WERI-Rb-1 (cell line): ENCODE measurements around the gene SYNDIG1.

Experiments used
- DNase-seq: peaks from one replicate; pipeline ENCODE4 v3.0.0-alpha.2; 2020
- H3K27ac ChIP-seq: fragments of 250-450 bp; sonication (Bioruptor Pico); 2 replicates; pipeline ENCODE4 v1.5.1; 2020; ENCODE audit warnings: mild to moderate bottlenecking, moderate library complexity
- H3K27me3 ChIP-seq: fragments of 250-450 bp; sonication (Bioruptor Pico); 2 replicates; pipeline ENCODE4 v1.5.1; 2021; ENCODE audit warnings: mild to moderate bottlenecking, low read depth, moderate library complexity; ENCODE audit not compliant: insufficient read depth, severe bottlenecking
- H3K36me3 ChIP-seq: fragments of 250-450 bp; sonication (Bioruptor Pico); 2 replicates; pipeline ENCODE4 v1.5.1; 2020; ENCODE audit warnings: mild to moderate bottlenecking, moderate library complexity
- H3K4me3 ChIP-seq: 2 replicates; pipeline ENCODE4 v1.5.1; 2011; ENCODE audit warnings: low read depth, mild to moderate bottlenecking, control low read depth, low read length
- H3K9me3 ChIP-seq: fragments of 250-450 bp; sonication (Bioruptor Pico); 2 replicates; pipeline ENCODE4 v1.5.1; 2021; ENCODE audit warnings: mild to moderate bottlenecking, moderate library complexity; ENCODE audit not compliant: severe bottlenecking
- TF ChIP-seq, protein P1 (sequence below): IDR thresholded peaks from 2 replicates; pipeline ENCODE4 v1.5.1; 2011; ENCODE audit warnings: low read depth, mild to moderate bottlenecking, control low read depth, inconsistent platforms, low read length

Gene SYNDIG1

DNA sequence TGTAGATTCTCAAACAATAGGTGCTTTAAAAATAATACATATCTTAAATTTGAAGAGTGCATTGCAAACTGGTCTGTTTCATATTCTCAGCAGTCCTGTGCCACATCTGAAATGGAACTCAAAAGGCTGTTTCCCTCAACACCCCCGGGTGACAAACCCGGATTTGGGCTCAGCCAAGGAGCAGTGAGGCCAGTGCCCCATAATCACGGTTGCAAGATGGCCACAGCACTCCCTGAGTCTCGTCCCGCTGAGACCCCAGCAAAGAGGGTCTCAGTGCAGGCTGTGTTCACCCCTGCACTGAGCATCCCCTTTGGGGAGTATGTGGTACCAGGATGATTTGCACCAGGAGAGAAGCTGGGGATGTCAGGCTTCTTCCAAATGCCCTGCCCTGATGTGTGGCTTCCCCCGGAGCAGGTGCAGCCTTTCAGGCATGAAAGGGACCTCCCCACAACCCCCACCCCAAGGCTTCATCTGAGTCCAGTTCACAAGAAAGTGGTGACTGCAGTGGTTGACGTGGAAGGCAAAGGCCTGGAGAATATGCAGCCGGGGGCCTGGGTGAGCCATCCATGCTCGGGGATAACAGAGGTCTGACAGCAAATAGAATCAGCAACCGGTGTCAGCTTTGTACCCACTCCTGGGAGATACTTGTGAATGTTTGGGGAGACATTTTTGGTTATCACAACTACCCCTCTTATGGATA lies 202.9 kb downstream of the SYNDIG1 start:
- Histone ChIP-seq H3K36me3 (no peaks in the 10 kb centered on the region), H3K4me3 (no peak overlapping the region), H3K27me3 (no peaks in the 10 kb centered on the region), H3K9me3 (no peaks in the 10 kb centered on the region), H3K27ac (no peak overlapping the region)
- TF ChIP-seq, protein P1, sequence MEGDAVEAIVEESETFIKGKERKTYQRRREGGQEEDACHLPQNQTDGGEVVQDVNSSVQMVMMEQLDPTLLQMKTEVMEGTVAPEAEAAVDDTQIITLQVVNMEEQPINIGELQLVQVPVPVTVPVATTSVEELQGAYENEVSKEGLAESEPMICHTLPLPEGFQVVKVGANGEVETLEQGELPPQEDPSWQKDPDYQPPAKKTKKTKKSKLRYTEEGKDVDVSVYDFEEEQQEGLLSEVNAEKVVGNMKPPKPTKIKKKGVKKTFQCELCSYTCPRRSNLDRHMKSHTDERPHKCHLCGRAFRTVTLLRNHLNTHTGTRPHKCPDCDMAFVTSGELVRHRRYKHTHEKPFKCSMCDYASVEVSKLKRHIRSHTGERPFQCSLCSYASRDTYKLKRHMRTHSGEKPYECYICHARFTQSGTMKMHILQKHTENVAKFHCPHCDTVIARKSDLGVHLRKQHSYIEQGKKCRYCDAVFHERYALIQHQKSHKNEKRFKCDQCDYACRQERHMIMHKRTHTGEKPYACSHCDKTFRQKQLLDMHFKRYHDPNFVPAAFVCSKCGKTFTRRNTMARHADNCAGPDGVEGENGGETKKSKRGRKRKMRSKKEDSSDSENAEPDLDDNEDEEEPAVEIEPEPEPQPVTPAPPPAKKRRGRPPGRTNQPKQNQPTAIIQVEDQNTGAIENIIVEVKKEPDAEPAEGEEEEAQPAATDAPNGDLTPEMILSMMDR: no peak
- no peak for DNase-seq

DNA sequence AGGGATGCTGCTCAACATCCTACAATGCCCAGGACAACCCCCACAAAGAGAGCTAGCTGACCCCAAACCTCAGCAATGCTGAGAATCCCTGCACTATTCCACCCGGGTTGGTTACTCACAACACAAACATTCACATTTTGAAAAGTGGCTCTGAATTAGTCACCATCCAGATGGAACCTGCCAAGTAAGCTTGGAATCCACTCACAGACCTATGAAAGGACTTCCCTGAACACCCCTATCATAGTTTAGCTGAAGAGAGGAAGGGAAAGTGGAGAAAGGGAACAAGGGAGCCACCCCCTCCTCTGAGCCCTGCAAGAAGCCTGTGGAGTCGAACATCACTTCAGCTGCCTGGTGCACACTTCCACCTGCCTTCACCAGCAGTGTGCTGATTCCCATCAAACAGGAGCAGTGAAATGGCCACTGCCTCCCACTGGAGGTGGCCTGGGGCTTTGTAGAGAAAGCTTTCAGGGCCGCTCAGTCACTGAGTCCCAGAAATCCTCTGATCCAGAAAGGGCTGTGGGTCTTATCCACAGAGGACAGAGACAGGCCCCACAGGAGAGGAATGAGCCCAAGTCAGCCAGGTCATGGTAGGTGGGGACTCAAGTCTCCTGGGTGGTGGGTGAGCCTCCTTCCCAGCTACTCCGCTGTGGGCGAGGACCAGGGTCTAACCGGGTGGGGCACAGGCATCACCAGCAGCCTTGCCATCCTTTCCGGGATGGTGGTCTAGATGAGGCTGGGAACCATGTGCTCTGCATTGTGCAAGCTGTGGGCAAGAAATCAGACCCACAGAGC lies 203.7 kb downstream of the SYNDIG1 start:
- DNase-seq: no peak
- H3K4me3 ChIP-seq: no peak overlapping the region

DNA sequence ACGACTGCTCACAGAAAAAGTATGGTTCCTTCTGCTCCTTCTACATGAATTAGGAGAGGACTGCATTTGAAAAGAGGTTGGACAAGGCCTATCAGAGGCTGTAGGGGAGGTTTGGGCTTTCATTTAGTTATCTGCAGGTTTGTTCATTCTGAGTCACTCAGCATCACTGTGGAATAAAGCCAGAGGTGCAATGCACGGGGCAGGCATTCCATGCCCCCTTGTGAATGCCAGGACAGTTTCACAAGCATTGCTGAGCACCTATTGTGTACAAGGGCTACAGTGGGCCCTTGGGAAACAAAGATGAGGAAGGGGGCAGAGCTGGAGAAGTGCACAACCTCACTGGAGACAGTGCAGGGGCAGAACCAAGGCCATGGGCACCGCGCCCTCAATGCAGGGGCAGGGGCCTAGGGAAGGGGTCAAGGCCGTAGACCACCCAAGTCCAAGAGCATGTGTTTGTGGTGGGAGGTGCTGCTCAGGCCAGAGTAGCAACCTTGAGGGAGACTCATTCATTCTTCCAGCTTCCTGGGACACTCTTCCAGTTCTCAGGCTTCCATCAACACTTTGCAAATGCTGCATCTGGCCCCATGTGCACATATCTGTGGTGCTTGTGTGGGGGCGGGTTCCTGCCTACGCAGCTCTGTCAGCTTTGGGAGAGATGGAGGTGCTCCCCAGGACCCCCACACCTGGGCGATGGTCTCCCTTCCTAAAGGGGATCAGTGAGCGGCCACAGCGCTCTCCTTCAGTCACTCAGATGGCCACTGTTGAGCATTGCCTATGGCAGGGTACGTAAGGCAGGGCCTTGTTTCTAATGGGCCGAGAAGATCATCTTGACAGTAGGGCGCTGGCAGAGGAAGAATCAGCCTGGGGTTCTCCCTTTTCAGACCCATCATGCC lies 204.5 kb downstream of the SYNDIG1 start:
- H3K9me3 ChIP-seq: no peaks in the 10 kb centered on the region
- no peaks in the 10 kb centered on the region for H3K36me3 ChIP-seq
- H3K4me3 ChIP-seq: no peak overlapping the region
- TF ChIP-seq, protein P1: no peak
- H3K27ac ChIP-seq: no peak overlapping the region
- no peak for DNase-seq
- H3K27me3 ChIP-seq: no peaks in the 10 kb centered on the region

More for the DNA sequence above, 203.7 kb downstream of the SYNDIG1 start:
- TF ChIP-seq, protein P1: no peak
- Histone ChIP-seq H3K36me3 (no peaks in the 10 kb centered on the region), H3K27ac (no peak overlapping the region), H3K27me3 (no peaks in the 10 kb centered on the region), H3K9me3 (no peaks in the 10 kb centered on the region)

DNA sequence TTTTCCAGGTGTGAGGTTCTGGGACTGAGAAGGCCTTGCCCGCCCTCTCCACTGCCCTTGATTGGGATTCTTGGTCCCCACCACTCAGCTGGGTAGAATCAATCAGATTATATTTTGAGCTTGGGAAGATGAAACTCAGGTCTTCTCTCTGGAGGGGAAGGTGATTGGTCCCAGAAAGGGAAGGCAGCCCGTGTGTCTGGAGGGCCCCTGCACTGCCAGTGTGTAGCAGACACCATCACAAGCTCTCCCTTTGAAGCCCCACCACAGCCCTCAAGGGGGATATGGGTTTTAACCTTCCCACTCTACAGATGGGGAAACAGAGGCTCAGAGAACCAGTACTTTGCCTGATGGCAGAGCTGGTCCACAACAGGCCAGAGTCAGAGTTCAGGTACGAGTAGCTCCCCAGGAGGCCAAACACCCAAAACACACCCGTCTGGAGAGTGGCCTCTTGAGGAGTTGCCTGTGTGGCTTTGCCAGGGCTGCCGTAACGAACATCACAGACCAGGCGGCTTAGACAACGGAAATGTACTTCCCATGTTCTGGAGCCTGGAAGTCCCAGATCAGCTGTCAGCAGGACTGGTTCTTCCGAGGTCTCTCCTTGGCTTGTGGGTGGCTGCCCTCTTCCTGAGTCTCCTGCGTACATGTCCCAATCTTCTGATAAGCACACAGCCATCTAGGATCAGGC lies 205.6 kb downstream of the SYNDIG1 start:
- H3K27ac ChIP-seq: no peak overlapping the region
- H3K4me3 ChIP-seq: no peak overlapping the region
- no peaks in the 10 kb centered on the region for H3K9me3 ChIP-seq
- H3K27me3 ChIP-seq: no peaks in the 10 kb centered on the region
- no peak for DNase-seq
- H3K36me3 ChIP-seq: no peaks in the 10 kb centered on the region
- TF ChIP-seq, protein P1: no peak

DNA sequence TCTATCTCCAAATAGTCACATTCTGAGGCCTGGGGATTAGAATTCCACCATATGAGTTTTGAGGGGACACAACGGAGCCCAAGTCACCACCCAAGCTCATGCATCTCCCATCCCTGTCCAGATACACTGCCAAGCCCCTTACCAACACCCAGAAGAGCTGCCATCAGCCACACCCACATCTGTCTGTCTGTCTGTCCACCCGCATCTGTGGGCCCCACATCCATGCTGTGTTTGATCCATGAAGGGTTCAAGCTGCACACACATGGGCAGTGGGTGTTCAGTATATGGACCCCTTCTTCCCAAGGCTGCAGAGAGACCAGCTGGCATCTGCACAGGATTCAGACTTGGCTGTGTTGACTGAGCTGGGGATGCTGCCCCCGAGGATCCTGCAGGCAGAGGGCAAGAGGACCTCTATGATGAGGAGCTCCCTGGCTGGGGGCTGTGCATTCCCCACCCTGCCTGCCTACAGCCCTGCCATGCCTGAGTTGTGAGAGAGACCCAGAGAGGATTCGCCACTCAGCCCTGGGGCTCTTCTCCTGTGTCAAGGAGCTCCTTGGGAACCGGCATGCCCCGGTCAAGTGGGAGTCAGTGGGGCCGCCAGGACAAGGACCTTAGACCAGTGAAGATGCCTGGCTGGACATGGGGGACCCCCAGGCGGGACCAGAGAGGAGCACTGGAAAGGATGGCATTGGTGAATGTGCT lies 206.4 kb downstream of the SYNDIG1 start:
- H3K27me3 ChIP-seq: no peaks in the 10 kb centered on the region
- H3K27ac ChIP-seq: no peak overlapping the region
- H3K36me3 ChIP-seq: no peaks in the 10 kb centered on the region
- no peak overlapping the region for H3K4me3 ChIP-seq
- TF ChIP-seq, protein P1: no peak
- no peak for DNase-seq
- H3K9me3 ChIP-seq: no peaks in the 10 kb centered on the region
